ENCODE data around the gene S100A9.
"Not testable (repeated sequence)": the region's sequence is repeated elsewhere in the genome, so short reads cannot be mapped to it uniquely, and the experiment has no call there.

Gene S100A9

DNA sequence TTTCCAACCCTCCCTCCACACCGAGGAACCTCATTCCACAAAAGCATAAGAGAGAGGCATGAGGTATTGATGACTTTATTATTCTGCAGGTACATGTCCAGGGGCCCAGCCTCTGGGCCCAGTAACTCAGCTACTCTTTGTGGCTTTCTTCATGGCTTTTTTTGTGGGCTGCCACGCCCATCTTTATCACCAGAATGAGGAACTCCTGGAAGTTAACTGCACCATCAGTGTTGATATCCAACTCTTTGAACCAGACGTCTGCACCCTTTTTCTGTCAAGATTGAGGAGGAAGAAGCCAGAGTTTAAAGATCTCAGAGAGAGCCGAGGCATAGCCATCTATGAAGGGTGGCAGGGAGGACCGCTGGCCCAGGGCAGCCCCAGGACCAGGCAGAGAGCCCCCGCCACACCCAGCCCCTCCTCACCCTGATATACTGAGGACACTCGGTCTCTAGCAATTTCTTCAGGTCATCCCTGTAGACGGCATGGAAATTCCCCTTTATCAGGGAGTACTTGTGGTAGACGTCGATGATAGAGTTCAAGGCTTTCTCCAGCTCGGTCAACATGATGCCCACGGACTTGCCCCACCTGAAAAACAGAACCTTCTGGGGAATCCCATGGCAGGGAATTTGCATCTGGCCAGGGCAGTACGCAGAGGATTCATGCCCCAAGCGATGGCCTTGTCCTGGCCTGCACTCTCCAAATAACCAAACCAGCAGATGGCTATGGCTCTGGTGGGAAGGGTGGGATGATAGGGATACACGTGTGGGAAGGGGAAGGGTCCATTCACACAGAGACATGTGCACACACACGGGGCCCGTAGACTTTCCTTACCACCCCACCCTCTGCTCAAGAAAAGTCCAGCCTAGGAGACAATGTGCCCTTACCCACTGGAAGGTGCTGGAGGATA, 32.6 kb downstream of the S100A9 start:
- DNase-seq (ENCODE audit: low read depth): no peak

GRCh38 chr1:153390938-153391710, 33.5 kb downstream of the S100A9 start, which contains the start of gene S100A8:
Gene S100A8 (minus strand): TSS chr1:153391073. CDS start chr1:153390535, 538 bp downstream.
- no peak for DNase-seq (ENCODE audit: low read depth)

GRCh38 chr1:153392258-153392657, 34.6 kb downstream of the S100A9 start:
- no peak for DNase-seq (ENCODE audit: low read depth)

DNA sequence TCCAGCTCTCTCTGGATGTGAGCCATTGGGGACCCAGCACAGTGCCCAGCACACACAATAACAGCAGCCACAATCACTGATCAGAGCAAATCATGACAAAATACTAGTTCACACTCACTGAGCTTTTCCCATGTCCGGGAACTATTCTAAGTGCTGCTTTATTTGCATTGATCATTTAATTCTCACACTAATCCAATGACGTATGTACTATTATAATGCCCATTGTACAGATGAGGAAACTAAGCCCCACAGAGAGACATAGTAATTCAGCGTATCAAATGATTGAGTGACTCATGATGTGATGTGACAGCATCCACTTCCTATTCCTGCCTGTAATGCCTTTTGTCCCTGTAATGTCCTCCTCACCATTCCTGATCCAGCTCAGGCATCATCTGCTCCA, 35.2 kb downstream of the S100A9 start:
- DNase-seq (ENCODE audit: low read depth): no peak

DNA sequence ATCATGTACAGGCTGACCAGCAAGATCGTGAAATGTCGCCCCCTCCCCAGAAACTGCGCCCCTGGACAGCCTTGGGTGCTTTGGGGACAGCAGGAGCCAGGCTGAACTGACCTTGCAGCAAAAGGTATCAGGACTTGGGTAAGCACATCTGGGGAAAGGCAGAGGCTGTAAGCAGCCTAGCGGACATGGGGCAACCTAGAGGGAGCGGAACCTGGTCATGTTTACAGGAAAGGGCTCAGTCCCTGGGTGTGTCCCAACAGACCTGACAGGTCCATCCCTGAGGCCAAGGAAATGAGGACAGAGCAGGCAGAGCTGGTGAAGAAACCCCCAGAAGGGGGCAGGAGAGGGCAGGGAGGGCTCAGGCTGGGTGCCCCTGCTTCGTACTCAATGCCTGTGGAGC, 36.3 kb downstream of the S100A9 start:
- no peak for DNase-seq (ENCODE audit: low read depth)

GRCh38 chr1:153394391-153394790, 36.7 kb downstream of the S100A9 start:
- DNase-seq (ENCODE audit: low read depth): no peak

DNA sequence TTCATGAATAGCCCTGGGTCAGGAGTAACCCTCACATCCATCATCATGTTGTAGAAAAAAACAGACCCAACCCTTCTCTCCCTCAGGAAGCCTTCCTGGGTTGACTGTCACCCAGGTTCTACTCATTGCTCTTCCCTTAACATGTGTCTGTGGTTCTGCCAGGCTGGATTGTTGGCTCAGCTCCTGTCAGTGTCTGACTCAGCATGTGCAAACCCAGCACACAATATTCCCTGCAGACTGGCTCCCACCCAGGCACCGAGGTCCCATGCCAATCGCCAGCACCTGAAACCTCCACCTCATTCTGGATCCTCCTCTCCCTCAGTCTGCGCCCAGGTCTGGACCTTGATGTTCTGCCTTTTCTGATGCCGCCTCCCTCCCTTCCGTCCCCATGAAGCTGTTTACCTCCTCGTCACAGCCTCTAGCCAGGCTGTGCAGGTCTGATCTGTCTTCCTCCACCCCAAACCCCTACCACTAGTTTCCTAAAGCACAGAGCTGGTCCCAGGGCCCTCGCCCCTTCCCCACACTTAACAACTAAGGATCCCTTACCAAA, 37.6 kb downstream of the S100A9 start:
- no peak for DNase-seq (ENCODE audit: low read depth)

GRCh38 chr1:153395776-153396175, 38.1 kb downstream of the S100A9 start:
- no peak for DNase-seq (ENCODE audit: low read depth)

DNA sequence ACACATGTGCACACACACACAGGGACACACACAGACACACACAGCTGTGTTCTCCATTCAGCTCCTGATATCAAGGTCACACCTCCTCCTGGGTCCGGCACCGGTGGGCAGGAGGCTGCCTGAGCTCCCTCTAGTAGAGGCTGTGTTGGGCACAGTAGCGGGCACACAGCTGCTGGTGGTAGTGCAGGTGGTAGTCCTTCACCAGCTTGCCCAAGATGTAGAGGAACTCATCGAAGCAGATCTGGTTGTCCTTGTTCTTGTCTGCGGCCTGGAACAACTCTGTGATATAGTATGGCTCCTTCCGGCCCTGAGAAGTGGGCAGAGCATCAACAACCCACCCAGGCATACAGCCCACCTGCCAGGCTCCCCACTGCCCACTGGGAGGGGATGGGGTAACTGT, 38.8 kb downstream of the S100A9 start:
- no peak for DNase-seq (ENCODE audit: low read depth)

DNA sequence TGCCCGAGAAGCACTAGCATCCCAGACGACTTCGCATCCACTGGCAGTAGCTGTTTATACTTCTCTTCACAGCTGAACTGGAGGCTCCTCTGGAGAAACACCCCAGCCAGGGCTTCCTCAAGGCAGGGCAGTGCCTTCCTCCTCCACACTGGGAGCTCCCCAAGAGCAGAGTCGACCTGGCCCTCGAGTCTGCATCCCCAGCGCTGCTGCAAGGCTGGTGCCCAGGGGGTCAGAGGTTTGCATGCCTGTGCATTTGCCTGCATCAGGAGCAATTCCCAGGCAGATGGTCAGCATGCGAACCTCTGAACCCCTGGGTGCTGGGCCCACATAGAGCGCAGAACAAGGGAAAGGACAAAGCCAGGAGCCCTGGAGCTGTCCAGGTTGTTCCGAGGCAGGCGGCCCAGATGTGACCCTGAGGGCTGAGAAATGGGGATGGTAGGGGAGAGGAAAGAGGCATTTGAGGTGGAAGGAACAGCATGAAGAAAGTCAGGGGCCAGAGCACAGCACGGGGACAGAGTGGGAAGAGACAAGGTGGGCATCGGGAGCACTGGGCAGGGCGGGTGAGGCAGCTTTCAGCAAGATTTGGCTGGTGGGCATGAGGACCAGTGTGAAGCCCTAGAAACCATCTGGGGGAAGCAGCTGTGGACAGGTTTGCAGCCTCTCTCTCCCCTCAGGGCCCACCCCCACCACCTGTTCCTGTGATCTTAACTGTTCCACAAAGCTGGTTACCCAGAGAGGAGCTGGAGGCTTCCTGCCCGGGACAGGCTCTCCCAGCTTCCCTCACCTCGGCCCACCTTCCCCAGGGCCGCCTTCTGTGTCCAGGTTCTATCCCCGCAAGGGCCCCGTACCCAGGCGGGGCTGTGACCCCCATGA, 39.6 kb downstream of the S100A9 start:
- DNase-seq (ENCODE audit: low read depth): no peak

GRCh38 chr1:153397924-153398651, 40.4 kb downstream of the S100A9 start:
- no peak for DNase-seq (ENCODE audit: low read depth)

DNA sequence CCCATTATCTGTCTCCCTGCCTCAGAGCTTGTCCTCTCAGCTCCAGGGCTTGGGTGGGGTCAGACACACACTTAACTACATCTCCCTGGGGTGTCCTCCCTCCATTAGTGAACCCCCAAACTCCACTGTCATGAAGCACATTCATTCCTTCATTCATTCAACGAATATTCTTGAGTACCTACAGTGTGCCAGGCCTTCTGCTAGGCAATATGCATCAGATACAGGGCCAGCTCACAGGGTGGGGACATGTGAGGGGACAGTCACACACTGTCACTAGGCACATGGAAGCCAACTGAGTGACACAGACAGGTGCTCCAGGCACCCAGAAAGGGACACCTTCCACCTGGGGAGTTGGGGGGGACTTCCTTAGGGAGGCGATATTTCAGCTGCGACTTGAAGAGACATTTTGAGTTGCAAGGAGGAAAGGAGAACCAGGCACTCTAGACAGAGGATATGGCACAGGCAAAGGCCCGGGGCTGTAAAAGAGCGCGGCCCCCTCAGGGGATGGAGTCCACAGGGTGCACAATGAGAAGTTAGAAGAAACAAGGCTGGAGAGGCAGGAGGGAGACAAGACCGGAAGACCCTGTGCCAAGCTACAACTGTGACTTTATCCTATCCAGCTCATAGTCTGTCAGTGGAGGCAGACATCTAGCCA, 41.9 kb downstream of the S100A9 start:
- DNase-seq (ENCODE audit: low read depth): no peak

DNA sequence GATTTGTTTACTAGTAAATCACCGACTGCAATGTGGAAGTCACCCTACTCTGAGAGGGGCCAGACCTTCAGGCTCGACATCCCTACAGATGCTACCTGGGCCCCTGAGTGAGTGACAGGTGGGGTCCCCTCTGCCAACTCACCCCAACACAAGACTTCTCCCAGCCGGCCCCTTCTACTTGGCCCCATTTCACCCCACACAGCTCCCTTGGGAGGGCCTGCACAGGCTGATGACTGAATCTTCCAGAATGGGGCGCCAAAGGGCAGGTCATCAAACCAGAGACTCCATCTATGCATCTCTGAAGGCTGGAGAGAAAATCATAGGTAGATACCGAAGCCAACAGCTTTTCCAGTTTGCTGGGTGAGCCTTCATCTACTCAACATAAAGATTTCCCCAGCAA, 42.6 kb downstream of the S100A9 start:
- DNase-seq (ENCODE audit: low read depth): no peak

DNA sequence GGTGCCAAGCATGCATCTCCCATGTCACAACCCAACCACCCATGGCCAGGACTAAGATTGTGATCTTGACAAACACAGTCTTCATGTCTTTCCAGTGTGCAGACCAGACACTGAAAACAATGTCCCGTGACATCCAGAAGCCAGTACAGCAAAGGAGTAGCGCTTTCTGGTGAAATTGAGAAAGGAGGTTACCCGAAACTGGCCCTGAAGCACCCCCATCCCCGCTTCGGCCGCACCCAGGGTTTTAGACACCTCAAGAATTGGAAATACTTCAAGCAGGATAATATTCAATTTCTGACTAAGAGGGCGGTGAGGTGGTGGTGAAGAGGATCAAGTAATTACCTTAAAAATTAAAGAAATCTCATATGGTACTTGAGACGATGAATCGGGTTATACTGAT, 43.8 kb downstream of the S100A9 start:
- DNase-seq (ENCODE audit: low read depth): no peak

DNA sequence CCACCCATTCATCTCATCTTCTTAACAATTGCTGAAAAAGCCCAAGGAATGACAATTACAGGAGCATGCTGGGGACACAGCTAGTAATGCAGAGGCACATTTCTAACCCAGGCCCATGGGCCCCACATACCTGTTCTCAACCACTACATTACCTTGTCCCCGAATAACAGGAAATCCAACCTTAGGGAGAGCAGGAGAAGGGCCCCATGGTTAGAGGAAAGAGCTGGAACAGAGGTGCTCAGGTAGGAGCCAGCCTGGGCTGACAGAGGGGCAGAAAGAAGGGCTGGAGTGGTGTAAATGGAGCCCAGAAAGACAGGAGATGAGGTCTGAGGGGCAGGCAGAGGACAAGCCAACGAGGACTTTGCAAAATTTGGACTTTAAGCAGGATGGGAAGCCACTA, 44.6 kb downstream of the S100A9 start:
- no peak for DNase-seq (ENCODE audit: low read depth)

- no peak for DNase-seq (ENCODE audit: low read depth)
Observed at GRCh38 chr1:153403421-153404085, 45.9 kb downstream of the S100A9 start.

GRCh38 chr1:153404086-153404635, 46.5 kb downstream of the S100A9 start:
- no peak for DNase-seq (ENCODE audit: low read depth)

DNA sequence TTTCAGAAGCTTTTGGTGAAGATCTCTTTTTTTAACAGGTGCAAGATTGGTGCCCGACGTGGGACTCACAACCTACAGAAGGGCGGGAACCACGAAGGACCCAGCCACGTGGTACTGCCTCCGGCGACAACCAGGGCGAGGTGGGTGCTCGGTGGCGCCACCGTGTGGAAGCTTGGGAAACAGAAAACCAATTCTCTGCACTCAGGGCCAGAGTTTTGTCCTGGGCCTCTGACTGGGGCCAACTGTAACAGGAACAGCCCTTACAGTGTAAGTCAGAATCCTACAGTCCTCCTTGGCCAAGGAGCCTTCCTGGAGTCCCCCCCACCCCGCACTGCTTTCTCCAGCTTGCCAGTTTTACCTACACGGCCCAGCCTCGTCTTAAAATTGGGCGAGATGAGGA, 47.1 kb downstream of the S100A9 start:
- peak; percentile 14 for DNase-seq (ENCODE audit: low read depth)

DNA sequence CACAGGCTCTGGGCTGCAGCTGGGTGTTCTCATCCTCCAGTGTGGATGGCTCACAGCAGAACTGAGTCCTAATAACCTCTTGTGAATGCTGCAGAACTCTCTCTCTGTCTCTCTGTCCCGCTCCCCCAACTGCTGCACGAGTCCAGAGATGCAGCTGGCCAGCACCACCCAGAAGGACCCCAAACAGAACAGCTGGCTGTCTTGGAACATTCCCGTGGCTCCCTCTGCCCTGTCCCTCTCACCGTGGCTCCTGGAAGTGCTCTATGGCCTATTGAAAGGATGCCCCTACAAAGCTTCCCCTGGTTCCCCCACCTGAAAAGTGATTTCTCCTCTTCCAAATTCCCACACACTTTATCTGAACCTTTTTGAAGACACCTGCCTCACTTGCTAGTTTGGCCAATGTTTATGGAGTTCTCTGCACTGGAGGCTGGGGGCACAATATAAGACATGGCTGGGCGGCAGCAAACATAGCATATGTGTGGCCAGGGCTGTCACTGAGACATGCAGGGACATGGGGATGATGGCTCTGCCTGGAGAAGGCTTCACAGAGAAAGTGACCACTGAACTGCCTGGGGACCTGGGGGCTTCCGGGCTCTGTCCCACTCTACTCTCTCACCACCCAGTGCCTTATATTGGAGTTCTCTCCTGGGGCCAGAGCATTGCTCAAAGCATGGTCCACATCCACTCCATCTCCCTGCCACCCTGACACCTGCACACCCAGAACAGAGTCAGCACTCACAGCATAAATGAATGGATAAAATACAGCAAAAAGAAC, 48.4 kb downstream of the S100A9 start:
- DNase-seq (ENCODE audit: low read depth): not testable (repeated sequence)

Measured in stimulated activated CD8-positive, alpha-beta memory T cell treated with anti-CD3 and anti-CD28 coated beads, Interleukin-12 subunit alpha, Interleukin-12 subunit beta, amount 100 ng/mL, for 1 hour (primary cell).